ENCODE data around the gene GTF2H2.
"Not testable (repeated sequence)": the region's sequence is repeated elsewhere in the genome, so short reads cannot be mapped to it uniquely, and the experiment has no call there.

DNA sequence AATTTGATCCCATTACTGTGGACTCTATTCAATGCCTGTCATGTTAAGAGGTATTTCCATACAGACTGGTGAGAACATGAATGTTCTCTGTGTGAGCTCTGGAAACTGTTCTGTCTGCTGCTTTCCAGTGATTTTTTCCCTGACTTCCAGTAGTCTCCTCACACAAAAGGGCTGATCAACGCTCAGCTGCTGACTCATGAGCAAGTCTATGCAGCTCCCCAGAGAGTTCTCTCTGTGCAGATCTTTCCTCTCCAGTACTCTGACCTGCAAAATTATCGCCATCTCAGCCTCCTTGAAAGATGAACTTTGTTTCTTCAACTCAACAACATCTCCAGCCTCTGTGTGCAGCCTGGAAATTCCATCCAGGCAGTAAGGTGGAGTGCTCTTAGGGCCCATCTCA is 23.3 kb downstream of the GTF2H2 start:
- not testable (repeated sequence) for TF ChIP-seq CTCF (conservative IDR thresholded peaks at IDR 0.05); ZFX (IDR thresholded peaks at IDR 0.05)
